ENCODE data around the gene NEUROG3.
"Not testable (repeated sequence)": the region's sequence is repeated elsewhere in the genome, so short reads cannot be mapped to it uniquely, and the experiment has no call there.

Gene NEUROG3

GRCh38 chr10:69571618-69572158, 1.5 kb downstream of the NEUROG3 start:
- no peak for DNase-seq

GRCh38 chr10:69570050-69570816, 3.0 kb downstream of the NEUROG3 start:
- no peak for DNase-seq

GRCh38 chr10:69569396-69569934, 3.8 kb downstream of the NEUROG3 start:
- DNase-seq, result no peak

GRCh38 chr10:69568472-69569395, 4.5 kb downstream of the NEUROG3 start:
- DNase-seq, result no peak

- DNase-seq, result peak in 1 of 5 donors; percentile 13
Observed at GRCh38 chr10:69567920-69568319, 5.3 kb downstream of the NEUROG3 start.

GRCh38 chr10:69562731-69563254, 10.4 kb downstream of the NEUROG3 start:
- no peak for DNase-seq

GRCh38 chr10:69559525-69559924, 13.7 kb downstream of the NEUROG3 start:
- DNase-seq, result no peak

- peak in 1 of 5 donors; percentile 14 for DNase-seq
Observed at GRCh38 chr10:69558559-69558958, 14.7 kb downstream of the NEUROG3 start.

- no peak for DNase-seq
Observed at GRCh38 chr10:69554611-69555010, 18.6 kb downstream of the NEUROG3 start.

- no peak for DNase-seq
Observed at GRCh38 chr10:69553328-69553727, 19.9 kb downstream of the NEUROG3 start.

- DNase-seq, result no peak
Observed at GRCh38 chr10:69552268-69552667, 21.0 kb downstream of the NEUROG3 start.

GRCh38 chr10:69549959-69550358, 23.3 kb downstream of the NEUROG3 start:
- no peak for DNase-seq

- no peak for DNase-seq
Observed at GRCh38 chr10:69541463-69541862, 31.8 kb downstream of the NEUROG3 start.

GRCh38 chr10:69538461-69538860, 34.8 kb downstream of the NEUROG3 start:
- DNase-seq, result no peak

- no peak for DNase-seq
Observed at GRCh38 chr10:69537449-69537848, 35.8 kb downstream of the NEUROG3 start.

- DNase-seq, result not testable (repeated sequence)
Observed at GRCh38 chr10:69536521-69536920, 36.7 kb downstream of the NEUROG3 start.

GRCh38 chr10:69533658-69534057, 39.6 kb downstream of the NEUROG3 start:
- DNase-seq, result no peak

GRCh38 chr10:69527961-69528360, 45.3 kb downstream of the NEUROG3 start:
- DNase-seq, result no peak

Measured in T-helper 1 cell (primary cell).